Measurements from ENCODE around the gene ZNF532.

DNA sequence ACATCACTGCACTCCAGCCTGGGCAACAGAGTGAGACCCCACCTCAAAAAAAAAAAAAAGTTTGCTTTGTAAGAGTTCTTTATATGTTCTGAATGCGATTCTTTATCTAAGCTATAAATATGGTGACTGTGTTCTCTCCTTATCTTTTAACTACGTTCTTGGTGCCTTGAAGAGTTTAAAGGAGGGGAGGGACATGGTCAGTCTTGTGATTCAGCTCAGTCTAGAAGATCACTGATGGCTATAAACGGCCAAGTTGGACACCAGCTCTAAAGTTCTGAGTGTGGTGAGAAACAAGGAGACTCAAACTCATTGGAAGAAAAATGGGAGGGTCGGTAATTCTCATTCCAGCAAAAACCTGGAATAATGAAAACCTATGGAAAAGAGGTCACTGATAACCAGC is 146.6 kb downstream of the ZNF532 start:
- TF ChIP-seq ZNF274 (IDR thresholded peaks at IDR 0.05; ENCODE audit: low read depth, low read length) (no peak), YY1 (IDR thresholded peaks at IDR 0.05; ENCODE audit: insufficient read depth, insufficient read length) (no peak)

All from NT2/D1 (cell line).